Cerebellar cortex (tissue), 1 donor: ENCODE measurements around the gene NAALADL2.
"Not testable (repeated sequence)": the region's sequence is repeated elsewhere in the genome, so short reads cannot be mapped to it uniquely, and the experiment has no call there.

ENCODE experiments used
- DNase-seq: peaks from one replicate; pipeline ENCODE4 v3.0.0-alpha.2; 2015; ENCODE audit warnings: low spot score

Gene NAALADL2

GRCh38 chr3:175311404-175311803, 452.3 kb downstream of the NAALADL2 start:
- no peak for DNase-seq

GRCh38 chr3:175311946-175312345, 452.8 kb downstream of the NAALADL2 start:
- no peak for DNase-seq

- no peak for DNase-seq
Measured at GRCh38 chr3:175312791-175313190, 453.7 kb downstream of the NAALADL2 start.

GRCh38 chr3:175316799-175317198, 457.7 kb downstream of the NAALADL2 start:
- DNase-seq, result no peak

- no peak for DNase-seq
Measured at GRCh38 chr3:175325440-175325839, 466.3 kb downstream of the NAALADL2 start.

- DNase-seq, result no peak
Measured at GRCh38 chr3:175326041-175326440, 466.9 kb downstream of the NAALADL2 start.

GRCh38 chr3:175329373-175329772, 470.2 kb downstream of the NAALADL2 start:
- DNase-seq, result no peak

GRCh38 chr3:175335229-175335628, 476.1 kb downstream of the NAALADL2 start:
- no peak for DNase-seq

- no peak for DNase-seq
Measured at GRCh38 chr3:175336406-175337133, 477.4 kb downstream of the NAALADL2 start.

- no peak for DNase-seq
Measured at GRCh38 chr3:175337631-175338030, 478.5 kb downstream of the NAALADL2 start.

GRCh38 chr3:175338775-175339535, 479.8 kb downstream of the NAALADL2 start:
- DNase-seq, result no peak

GRCh38 chr3:175340338-175341015, 481.3 kb downstream of the NAALADL2 start:
- DNase-seq, result no peak

- DNase-seq, result no peak
Measured at GRCh38 chr3:175342196-175342595, 483.1 kb downstream of the NAALADL2 start.

GRCh38 chr3:175343946-175344345, 484.8 kb downstream of the NAALADL2 start:
- no peak for DNase-seq

- DNase-seq, result no peak
Measured at GRCh38 chr3:175346573-175347356, 487.6 kb downstream of the NAALADL2 start.

- DNase-seq, result no peak
Measured at GRCh38 chr3:175349168-175349567, 490.0 kb downstream of the NAALADL2 start.

GRCh38 chr3:175355801-175356335, 496.7 kb downstream of the NAALADL2 start:
- no peak for DNase-seq

- no peak for DNase-seq
Measured at GRCh38 chr3:175356899-175357324, 497.8 kb downstream of the NAALADL2 start.

GRCh38 chr3:175357758-175358157, 498.6 kb downstream of the NAALADL2 start:
- DNase-seq, result no peak

GRCh38 chr3:175358935-175359334, 499.8 kb downstream of the NAALADL2 start:
- DNase-seq, result no peak

GRCh38 chr3:175370426-175370825, 511.3 kb downstream of the NAALADL2 start:
- not testable (repeated sequence) for DNase-seq

- not testable (repeated sequence) for DNase-seq
Measured at GRCh38 chr3:175371187-175371586, 512.1 kb downstream of the NAALADL2 start.
